Astrocyte (in vitro differentiated cells and primary cell): ENCODE data around the gene CSK. TPM values are rescaled to one million over a fixed set of nuclear protein-coding genes. Genes with fewer than 3 reads are reported as not detected.

Experiments used
- DNase-seq: peaks from one replicate; pipeline ENCODE4 v3.0.0-alpha.2; 2010; ENCODE audit warnings: low read depth
- FAIRE-seq: peaks from 2 replicates; lab custom pipeline; 2011; peaks lifted over from hg19 to GRCh38; lab: Jason Lieb, UNC
- H2AFZ ChIP-seq: 2 replicates; pipeline ENCODE4 v1.6.0; 2012; ENCODE audit warnings: low read depth, low read length, inconsistent platforms
- H3K27ac ChIP-seq: 2 replicates; pipeline ENCODE4 v1.5.1; 2011; ENCODE audit warnings: low read depth, low read length, inconsistent platforms
- H3K27me3 ChIP-seq: 2 replicates; pipeline ENCODE4 v1.6.0; 2011; ENCODE audit warnings: low read length, inconsistent platforms; ENCODE audit not compliant: insufficient read depth
- H3K36me3 ChIP-seq: 2 replicates; pipeline ENCODE4 v1.5.1; 2011; ENCODE audit warnings: low read length, inconsistent platforms; ENCODE audit not compliant: insufficient read depth
- H3K4me1 ChIP-seq: 2 replicates; pipeline ENCODE4 v1.5.1; 2011; ENCODE audit warnings: low read length, inconsistent platforms; ENCODE audit not compliant: insufficient read depth
- H3K4me2 ChIP-seq: 2 replicates; pipeline ENCODE4 v1.6.0; 2012; ENCODE audit warnings: low read length, inconsistent platforms
- H3K4me3 ChIP-seq: 2 replicates; pipeline ENCODE4 v1.5.1; 2011; ENCODE audit warnings: low read depth, mild to moderate bottlenecking, low read length, inconsistent platforms; ENCODE audit not compliant: insufficient read depth
- H3K79me2 ChIP-seq: 2 replicates; pipeline ENCODE4 v1.6.0; 2012; ENCODE audit warnings: mild to moderate bottlenecking, low read length, inconsistent platforms; ENCODE audit not compliant: insufficient read depth
- H3K9ac ChIP-seq: 2 replicates; pipeline ENCODE4 v1.6.0; 2012; ENCODE audit warnings: mild to moderate bottlenecking, low read length, inconsistent platforms
- H3K9me3 ChIP-seq: 2 replicates; pipeline ENCODE4 v1.5.1; 2012; ENCODE audit warnings: low read depth, mild to moderate bottlenecking, low read length, inconsistent platforms; ENCODE audit not compliant: insufficient read depth
- H4K20me1 ChIP-seq: 2 replicates; pipeline ENCODE4 v1.6.0; 2012; ENCODE audit warnings: low read length, inconsistent platforms; ENCODE audit not compliant: insufficient read depth
- H3K27ac Mint-ChIP-seq: one replicate; pipeline ENCODE4 v1.8.0; 2021; ENCODE audit warnings: mild to moderate bottlenecking, mixed read lengths; ENCODE audit not compliant: unreplicated experiment
- H3K27me3 Mint-ChIP-seq: one replicate; pipeline ENCODE4 v1.8.0; 2021; ENCODE audit warnings: low read depth, mixed read lengths; ENCODE audit not compliant: unreplicated experiment
- H3K36me3 Mint-ChIP-seq: one replicate; pipeline ENCODE4 v1.8.0; 2021; ENCODE audit warnings: low read depth, mixed read lengths; ENCODE audit not compliant: unreplicated experiment
- H3K4me1 Mint-ChIP-seq: one replicate; pipeline ENCODE4 v1.8.0; 2021; ENCODE audit warnings: low read depth, mixed read lengths; ENCODE audit not compliant: unreplicated experiment
- H3K4me3 Mint-ChIP-seq: one replicate; pipeline ENCODE4 v1.8.0; 2021; ENCODE audit warnings: mild to moderate bottlenecking, moderate library complexity, mixed read lengths; ENCODE audit not compliant: unreplicated experiment
- H3K9me3 Mint-ChIP-seq: one replicate; pipeline ENCODE4 v1.8.0; 2021; ENCODE audit warnings: mild to moderate bottlenecking, mixed read lengths; ENCODE audit not compliant: unreplicated experiment
- EZH2 ChIP-seq: IDR thresholded peaks from 2 replicates; pipeline ENCODE4 v1.6.1; 2012; ENCODE audit warnings: mild to moderate bottlenecking, low read length, inconsistent platforms; ENCODE audit not compliant: insufficient read depth
- total RNA-seq: library from RNA; stranded (reverse); gene quantifications from 2 replicates; pipeline ENCODE4 v1.2.1, GENCODE V29; 2021
- TF ChIP-seq, protein P1 (sequence below): IDR thresholded peaks from 2 replicates; pipeline ENCODE4 v1.5.1; 2011; ENCODE audit warnings: low read depth, mild to moderate bottlenecking, inconsistent platforms, low read length, moderate library complexity; ENCODE audit not compliant: insufficient read depth

The CSK gene
- total RNA-seq, 1 donor from 2014 or later = 49.8 TPM

DNA sequence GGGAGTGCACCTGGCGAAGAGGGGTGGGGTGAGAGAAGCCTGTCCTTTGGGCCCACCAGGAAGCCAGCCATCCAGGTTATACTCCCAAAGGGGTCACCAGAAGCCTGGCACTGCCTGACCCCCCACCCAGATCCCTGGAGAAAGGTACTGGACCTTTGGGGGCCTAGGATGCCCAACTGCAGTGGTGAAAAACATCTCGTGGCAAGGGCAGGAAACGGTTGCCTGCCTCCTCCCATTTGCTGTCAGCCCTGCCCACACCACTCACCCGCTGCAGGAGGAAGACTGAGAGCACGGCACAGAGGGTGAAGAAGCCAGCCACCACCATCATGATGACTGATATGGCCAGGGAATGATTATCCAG is 63.3 kb downstream of the CSK start:
- no peak overlapping the region for H2AFZ ChIP-seq
- Mint-ChIP-seq H3K36me3 (peaks cover 9% of the 10 kb centered on the region), H3K27me3 (no peaks in the 10 kb centered on the region), H3K4me3 (no peak overlapping the region), H3K27ac (no peak overlapping the region), H3K9me3 (no peaks in the 10 kb centered on the region), H3K4me1 (no peaks in the 10 kb centered on the region)
- no peak overlapping the region for H3K27ac ChIP-seq
- H3K4me1 ChIP-seq = peaks cover 12% of the 10 kb centered on the region
- no peak for TF ChIP-seq EZH2
- TF ChIP-seq, protein P1, sequence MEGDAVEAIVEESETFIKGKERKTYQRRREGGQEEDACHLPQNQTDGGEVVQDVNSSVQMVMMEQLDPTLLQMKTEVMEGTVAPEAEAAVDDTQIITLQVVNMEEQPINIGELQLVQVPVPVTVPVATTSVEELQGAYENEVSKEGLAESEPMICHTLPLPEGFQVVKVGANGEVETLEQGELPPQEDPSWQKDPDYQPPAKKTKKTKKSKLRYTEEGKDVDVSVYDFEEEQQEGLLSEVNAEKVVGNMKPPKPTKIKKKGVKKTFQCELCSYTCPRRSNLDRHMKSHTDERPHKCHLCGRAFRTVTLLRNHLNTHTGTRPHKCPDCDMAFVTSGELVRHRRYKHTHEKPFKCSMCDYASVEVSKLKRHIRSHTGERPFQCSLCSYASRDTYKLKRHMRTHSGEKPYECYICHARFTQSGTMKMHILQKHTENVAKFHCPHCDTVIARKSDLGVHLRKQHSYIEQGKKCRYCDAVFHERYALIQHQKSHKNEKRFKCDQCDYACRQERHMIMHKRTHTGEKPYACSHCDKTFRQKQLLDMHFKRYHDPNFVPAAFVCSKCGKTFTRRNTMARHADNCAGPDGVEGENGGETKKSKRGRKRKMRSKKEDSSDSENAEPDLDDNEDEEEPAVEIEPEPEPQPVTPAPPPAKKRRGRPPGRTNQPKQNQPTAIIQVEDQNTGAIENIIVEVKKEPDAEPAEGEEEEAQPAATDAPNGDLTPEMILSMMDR = no peak
- H3K4me3 ChIP-seq = no peak overlapping the region
- no peak for DNase-seq
- no peak overlapping the region for H3K9ac ChIP-seq
- no peak overlapping the region for H3K4me2 ChIP-seq
- no peak for FAIRE-seq
- H3K36me3 ChIP-seq = peaks cover 6% of the 10 kb centered on the region
- peaks cover 12% of the 10 kb centered on the region for H4K20me1 ChIP-seq
- no peaks in the 10 kb centered on the region for H3K9me3 ChIP-seq
- H3K27me3 ChIP-seq = no peaks in the 10 kb centered on the region
- H3K79me2 ChIP-seq = no peaks in the 10 kb centered on the region

DNA sequence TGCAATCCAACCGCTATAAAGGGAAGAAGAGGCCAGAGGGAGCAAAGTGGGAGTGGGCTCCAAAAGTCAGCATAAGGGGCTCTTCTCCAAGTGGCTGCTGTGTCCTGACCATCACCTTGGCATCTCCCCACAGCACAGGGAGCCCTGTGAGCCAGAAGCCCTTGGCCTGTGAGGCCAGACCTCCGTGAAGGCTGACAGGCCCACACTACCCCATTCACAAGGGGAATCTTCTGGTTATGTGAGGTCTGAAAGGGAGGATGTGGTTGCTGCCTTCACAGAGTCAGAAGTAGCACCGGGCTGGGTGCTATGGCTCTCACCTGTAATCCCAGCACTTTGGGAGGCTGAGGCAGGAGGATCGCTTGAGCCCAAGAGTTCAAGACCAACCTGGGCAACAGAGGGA is 63.7 kb downstream of the CSK start:
- H3K27ac Mint-ChIP-seq = no peak overlapping the region
- Histone ChIP-seq H3K36me3 (peaks cover 8% of the 10 kb centered on the region), H3K27me3 (no peaks in the 10 kb centered on the region), H4K20me1 (peaks cover 12% of the 10 kb centered on the region), H3K4me2 (no peak overlapping the region), H3K4me3 (no peak overlapping the region), H2AFZ (no peak overlapping the region), H3K9me3 (no peaks in the 10 kb centered on the region), H3K4me1 (peaks cover 12% of the 10 kb centered on the region), H3K79me2 (no peaks in the 10 kb centered on the region), H3K27ac (no peak overlapping the region), H3K9ac (no peak overlapping the region)
- H3K36me3 Mint-ChIP-seq = peaks cover 9% of the 10 kb centered on the region
- TF ChIP-seq, protein P1 = no peak
- TF ChIP-seq EZH2 = no peak
- no peak overlapping the region for H3K4me3 Mint-ChIP-seq
- H3K27me3 Mint-ChIP-seq = no peaks in the 10 kb centered on the region
- no peaks in the 10 kb centered on the region for H3K4me1 Mint-ChIP-seq
- DNase-seq (no peak), FAIRE-seq (no peak)
- no peaks in the 10 kb centered on the region for H3K9me3 Mint-ChIP-seq

DNA sequence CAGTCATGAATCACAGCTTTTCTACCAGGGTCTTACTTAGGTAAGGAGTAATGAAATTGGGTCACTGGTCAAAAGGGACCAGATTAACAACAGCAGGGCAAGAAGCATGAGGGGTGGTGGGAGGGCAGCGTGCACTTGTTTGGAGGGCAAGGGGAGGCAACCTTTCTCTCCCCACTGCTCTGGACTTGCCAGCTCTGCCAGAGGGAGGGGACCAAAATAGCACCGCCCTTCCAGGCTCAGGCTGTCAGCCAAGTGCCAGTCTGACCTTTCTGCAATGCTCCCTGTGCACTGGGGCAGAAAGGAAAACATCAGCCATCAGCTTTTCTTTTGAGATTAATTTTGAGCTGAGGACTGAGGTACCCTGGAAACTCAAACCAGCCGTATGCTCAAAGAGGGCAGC is 65.6 kb downstream of the CSK start:
- Mint-ChIP-seq H3K27me3 (no peaks in the 10 kb centered on the region), H3K27ac (no peak overlapping the region), H3K9me3 (no peaks in the 10 kb centered on the region), H3K4me3 (no peak overlapping the region), H3K4me1 (no peaks in the 10 kb centered on the region), H3K36me3 (peaks cover 9% of the 10 kb centered on the region)
- no peak for FAIRE-seq
- H3K4me2 ChIP-seq = no peak overlapping the region
- H3K4me3 ChIP-seq = no peak overlapping the region
- peaks cover 6% of the 10 kb centered on the region for H3K4me1 ChIP-seq
- no peak overlapping the region for H2AFZ ChIP-seq
- H3K27me3 ChIP-seq = no peaks in the 10 kb centered on the region
- no peaks in the 10 kb centered on the region for H4K20me1 ChIP-seq
- no peak overlapping the region for H3K27ac ChIP-seq
- no peaks in the 10 kb centered on the region for H3K79me2 ChIP-seq
- DNase-seq = no peak
- no peak for TF ChIP-seq EZH2
- TF ChIP-seq, protein P1 = no peak
- H3K9me3 ChIP-seq = no peaks in the 10 kb centered on the region
- H3K36me3 ChIP-seq = peaks cover 13% of the 10 kb centered on the region
- no peak overlapping the region for H3K9ac ChIP-seq
